Ovary (tissue), 3 donors: ENCODE measurements around the gene OXGR1.

Experiments
- EP300 ChIP-seq: sonication (generic); formaldehyde crosslinking; IDR thresholded peaks from one replicate; pipeline ENCODE4 v1.6.1; 2017; ENCODE audit warnings: antibody characterized with exemption
- POLR2A ChIP-seq: fragments of 450-650 bp; IDR thresholded peaks from one replicate; pipeline ENCODE4 v1.6.1; 2017; ENCODE audit warnings: antibody characterized with exemption, mild to moderate bottlenecking, moderate library complexity
- TF ChIP-seq, protein P1 (sequence below), 3 donors: fragments of 450-650 bp in 2 of 3; fragments of 200-600 bp in 1 of 3; IDR thresholded peaks; one replicate each; pipeline versions ENCODE4 v1.5.1 to v1.8.0; 2016 to 2022; ENCODE audit warnings: antibody characterized with exemption in 3 of 3, mild to moderate bottlenecking in 1 of 3
- donor health status: DM: no; HTN: no; CAD: no.

DNA sequence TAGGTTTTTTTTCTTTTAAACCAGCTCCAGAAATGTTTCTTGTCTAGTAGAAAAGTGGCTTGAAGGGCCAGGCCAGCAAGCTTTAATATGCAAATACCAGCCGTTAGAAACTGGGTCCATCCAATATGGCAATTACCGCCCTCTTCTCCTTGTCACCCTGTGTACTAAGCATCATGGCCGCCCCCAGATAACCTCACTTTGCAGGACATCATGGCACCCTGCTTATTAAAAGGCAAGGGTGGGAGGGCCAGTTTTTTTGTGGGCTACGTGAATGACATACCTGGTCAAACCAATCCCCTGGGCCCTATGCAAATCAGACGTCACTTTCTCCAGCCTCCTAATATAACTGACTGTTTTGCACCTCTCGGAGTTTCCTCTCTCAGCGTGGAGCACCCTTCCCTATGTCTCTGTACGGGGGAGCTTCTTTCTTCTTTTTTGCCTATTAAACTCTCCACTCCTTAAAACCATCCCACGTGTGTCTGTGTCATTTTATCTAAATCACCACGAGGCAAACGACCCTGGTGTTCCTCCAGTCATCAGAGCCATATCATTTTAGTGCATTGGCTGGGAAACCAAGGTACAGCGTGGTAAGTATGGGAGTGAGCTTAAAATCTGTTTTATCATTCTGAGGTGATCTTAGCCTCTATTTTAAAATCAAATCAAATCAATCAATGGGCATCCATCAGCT lies 27.7 kb downstream of the OXGR1 start:
- no peak for TF ChIP-seq POLR2A
- TF ChIP-seq, protein P1, sequence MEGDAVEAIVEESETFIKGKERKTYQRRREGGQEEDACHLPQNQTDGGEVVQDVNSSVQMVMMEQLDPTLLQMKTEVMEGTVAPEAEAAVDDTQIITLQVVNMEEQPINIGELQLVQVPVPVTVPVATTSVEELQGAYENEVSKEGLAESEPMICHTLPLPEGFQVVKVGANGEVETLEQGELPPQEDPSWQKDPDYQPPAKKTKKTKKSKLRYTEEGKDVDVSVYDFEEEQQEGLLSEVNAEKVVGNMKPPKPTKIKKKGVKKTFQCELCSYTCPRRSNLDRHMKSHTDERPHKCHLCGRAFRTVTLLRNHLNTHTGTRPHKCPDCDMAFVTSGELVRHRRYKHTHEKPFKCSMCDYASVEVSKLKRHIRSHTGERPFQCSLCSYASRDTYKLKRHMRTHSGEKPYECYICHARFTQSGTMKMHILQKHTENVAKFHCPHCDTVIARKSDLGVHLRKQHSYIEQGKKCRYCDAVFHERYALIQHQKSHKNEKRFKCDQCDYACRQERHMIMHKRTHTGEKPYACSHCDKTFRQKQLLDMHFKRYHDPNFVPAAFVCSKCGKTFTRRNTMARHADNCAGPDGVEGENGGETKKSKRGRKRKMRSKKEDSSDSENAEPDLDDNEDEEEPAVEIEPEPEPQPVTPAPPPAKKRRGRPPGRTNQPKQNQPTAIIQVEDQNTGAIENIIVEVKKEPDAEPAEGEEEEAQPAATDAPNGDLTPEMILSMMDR (IDR thresholded peaks at IDR 0.05) = no peak
- no peak for TF ChIP-seq EP300
